GM18505 (cell line): ENCODE results near the gene DIPK1A.

Source experiments
- ATAC-seq: cut with Tn5 transposase; IDR thresholded peaks from one replicate; pipeline ENCODE4 v1.9.1; 2021; ENCODE audit not compliant: unreplicated experiment
- POLR2A ChIP-seq: IDR thresholded peaks from 4 replicates; pipeline ENCODE4 v1.6.1; 2011; ENCODE audit warnings: borderline replicate concordance; ENCODE audit not compliant: insufficient read depth, insufficient read length; ENCODE audit errors: extremely low read depth

Gene DIPK1A

DNA sequence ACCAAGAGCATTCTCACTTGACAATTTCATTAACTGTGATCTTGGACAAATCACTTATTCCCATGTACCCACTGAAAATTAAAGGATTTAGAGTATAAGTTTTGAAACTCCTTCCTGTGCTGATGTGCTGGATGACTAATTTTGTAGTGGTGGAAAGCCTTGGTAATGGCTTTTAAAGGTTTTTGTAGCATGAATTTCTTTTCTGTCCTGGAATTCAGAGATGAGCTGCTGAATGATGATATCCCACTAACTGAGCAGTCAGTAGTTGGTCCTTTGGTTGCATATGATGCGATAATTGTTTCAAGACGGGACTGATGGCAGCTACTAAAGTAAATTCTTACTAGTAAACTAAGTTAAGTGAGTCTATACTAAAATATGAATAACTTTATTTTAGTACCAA, 124.2 kb downstream of the DIPK1A start:
- no peak for TF ChIP-seq POLR2A
- no peak for ATAC-seq

DNA sequence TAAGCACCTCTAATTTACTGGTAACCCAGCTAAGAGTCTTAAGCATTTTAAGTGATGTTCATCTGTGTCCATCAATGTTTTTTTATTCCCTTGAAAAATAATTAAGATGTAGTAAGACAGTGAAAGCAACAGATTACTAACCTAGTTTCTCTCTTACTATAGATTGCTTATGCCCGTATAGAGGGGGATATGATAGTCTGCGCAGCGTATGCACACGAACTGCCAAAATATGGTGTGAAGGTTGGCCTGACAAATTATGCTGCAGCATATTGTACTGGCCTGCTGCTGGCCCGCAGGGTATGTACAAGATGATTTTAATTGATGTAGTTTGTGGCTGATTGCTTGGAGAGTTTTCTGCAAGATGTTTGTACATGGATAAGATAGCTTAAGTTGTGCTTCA, 126.6 kb downstream of the DIPK1A start:
- no peak for ATAC-seq
- TF ChIP-seq POLR2A: no peak

DNA sequence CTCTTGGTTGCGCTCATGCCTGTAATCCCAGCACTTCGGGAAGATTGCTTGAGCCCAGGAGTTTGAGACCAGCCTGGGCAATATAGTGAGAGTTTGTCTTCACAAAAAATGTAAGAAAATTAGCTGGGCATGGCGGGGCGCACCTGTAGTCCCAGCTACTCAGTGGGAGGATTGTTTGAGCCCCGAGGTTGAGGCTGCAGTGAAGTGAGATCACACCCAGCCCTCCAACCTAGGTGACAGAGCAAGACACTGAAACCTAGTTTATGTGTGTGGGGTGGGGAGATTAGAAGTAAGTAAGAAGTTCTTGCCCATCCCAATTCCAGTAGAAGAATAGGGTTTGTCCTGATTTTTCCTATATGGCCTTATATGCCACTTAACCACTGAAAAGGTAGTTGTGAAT, 127.4 kb downstream of the DIPK1A start:
- no peak for TF ChIP-seq POLR2A
- no peak for ATAC-seq

DNA sequence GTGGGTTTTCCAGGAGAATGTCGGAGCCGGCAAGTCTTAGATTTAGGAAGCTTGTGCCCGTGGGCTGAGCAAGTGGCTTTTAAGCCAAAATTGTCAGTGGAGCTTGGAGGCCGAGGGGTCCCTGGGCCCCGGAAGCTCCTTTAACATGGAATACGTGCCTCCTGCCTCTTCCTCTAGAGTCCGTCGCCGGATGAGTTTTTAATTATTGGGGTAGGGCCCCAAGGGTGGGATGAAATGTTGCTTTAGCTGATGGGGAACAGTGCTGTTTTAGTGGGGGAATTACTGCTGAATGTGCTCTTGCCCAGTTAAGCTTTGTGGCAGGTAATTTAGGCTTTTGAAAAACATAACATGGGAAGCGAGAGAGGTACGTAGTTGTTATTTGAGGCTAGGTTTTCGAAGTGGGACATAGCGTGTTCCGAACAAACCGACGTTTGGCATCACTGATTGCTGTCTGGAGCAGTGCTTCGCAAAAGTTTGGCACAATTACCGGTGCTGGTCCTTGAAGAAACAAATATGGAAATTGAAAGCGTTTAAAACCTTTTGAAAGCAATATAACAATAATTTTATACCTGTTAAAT, 128.6 kb downstream of the DIPK1A start:
- TF ChIP-seq POLR2A: no peak
- no peak for ATAC-seq

DNA sequence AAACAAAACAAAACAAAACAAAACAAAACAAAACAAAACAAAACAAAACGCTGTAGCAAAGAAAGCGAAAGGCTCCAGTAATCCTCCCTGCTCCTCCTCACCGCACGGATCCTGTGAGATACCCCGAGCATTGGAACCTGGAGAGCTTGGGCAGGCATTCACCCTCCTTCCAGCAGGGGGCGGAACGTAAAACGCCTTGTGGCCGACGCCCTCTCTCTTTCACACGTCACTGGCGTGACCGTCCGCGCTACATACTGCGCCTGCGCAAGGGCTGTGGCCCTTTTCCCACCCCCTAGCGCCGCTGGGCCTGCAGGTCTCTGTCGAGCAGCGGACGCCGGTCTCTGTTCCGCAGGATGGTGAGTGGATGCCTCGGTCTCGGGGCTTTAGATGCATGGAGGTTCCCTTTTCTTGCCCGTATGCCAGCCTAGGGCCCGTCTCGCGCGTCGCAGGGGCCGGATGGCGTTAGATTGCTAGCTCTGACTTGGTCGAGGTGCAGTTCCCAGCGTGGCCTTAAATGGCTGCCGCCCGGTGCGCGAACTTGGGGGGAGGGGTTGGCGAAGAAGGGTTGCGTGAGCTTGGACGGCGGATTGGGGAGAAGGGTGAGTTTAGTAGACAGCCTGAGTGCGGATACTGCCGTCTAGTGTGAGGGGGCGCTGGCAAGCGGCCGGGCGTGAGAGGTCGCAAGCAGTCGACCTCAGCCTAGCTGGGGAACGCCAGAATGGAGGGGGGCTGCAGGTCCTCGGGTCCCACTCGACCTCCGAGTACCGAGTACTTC, 129.3 kb downstream of the DIPK1A start, which contains the start of gene RPL5:
RPL5 (plus strand) TSS at position 279 of the 775 bp plus-strand sequence; CDS start at position 354, 75 bp downstream.
- peak; percentile 95 for ATAC-seq
- TF ChIP-seq POLR2A: peak; percentile 100

DNA sequence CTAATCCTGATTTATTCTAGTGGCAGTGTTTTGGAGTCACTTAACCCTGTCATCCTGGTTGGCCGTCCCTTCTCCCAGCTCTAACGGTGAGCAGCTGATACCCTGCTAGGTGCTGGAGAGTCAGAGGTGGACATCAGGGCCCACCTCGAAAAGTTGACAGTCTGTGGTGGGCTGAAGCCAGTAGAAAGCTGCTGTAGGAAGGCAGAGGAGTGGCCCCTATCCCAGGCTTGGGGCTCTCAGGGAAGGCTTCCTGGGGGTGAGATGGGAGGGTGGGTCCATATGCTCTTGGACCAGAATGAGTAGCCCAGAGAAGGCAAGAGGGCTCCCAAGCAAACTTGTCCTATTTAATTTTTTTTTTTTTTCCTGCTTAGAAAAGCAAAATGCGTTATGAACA, 129.9 kb downstream of the DIPK1A start:
- no peak for ATAC-seq
- no peak for TF ChIP-seq POLR2A

DNA sequence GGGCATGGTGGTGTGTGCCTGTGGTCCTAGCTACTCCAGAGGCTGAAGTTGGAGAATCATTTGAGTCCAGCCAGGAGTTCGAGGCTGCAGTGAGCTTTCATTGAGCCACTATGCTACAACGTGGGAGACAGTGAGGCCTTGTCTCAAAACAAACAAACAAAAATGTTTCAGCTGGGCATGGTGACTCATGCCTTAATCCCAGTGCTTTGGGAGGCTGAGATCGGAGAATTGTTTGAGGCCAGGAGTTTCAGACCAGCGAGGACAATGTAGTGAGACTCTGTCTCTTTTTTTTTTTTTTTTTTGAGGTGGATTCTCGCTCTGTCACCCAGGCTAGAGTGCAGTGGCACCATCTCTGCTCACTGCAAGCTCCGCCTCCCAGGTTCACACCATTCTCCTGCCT, 134.5 kb downstream of the DIPK1A start:
- TF ChIP-seq POLR2A: no peak
- ATAC-seq: no peak

DNA sequence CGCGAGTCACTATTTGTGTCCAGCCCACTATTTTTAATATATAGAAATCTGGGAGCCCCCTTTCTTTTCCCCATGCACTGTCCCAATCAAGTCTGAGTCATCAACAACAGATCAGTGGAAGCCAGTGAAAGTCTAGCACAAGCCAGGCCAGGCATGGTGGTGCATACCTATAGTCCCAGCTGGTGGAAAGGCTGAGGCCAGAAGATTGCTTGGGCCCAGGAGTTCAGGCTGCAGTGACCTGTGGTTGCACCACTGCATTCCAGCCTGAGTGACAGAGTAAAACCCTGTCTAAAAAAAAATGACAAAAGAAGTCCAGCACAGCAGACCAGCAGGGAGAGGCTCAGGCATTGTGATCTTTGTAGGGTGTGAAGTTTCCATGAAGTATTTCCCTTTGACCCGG, 138.4 kb downstream of the DIPK1A start:
- ATAC-seq: no peak
- TF ChIP-seq POLR2A: no peak

DNA sequence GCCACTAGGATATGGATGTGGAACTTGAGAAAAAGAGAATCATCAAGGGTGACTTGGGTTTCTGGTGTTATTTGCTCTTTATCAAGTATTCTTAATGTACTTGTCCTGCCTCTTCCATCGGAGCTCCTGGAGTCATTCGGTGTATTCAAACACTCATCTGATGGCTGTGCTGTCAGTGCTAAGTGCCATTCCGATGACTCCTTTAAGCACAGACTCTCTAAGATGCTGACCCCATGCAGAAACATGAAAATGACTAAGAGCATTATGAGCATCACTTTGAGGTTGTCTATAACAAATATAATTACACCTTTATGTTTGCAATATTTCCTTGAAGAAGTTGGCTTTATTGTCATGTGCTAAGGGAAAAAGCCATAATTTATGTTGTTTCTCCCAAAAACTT, 140.7 kb downstream of the DIPK1A start:
- ATAC-seq: no peak
- TF ChIP-seq POLR2A: no peak

DNA sequence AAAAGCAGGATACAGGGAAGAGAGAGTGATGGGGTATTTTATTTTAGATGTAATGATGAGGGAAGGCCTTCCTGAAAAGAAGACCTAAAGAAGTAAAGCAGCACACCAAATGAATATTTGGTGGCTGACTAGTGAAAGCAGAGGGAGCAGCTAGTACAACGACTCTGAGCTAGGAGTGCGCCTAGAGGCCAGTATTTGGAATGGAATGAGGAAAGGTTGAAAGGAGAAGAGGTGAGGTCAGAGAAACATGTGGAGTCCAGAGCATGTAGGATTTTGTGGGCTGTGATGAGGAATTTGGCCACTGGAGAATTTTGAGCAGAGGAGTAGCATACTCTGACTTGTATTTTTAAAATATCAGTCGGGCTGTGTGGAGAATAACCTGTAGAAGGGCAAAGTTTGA, 141.2 kb downstream of the DIPK1A start:
- no peak for TF ChIP-seq POLR2A
- no peak for ATAC-seq

DNA sequence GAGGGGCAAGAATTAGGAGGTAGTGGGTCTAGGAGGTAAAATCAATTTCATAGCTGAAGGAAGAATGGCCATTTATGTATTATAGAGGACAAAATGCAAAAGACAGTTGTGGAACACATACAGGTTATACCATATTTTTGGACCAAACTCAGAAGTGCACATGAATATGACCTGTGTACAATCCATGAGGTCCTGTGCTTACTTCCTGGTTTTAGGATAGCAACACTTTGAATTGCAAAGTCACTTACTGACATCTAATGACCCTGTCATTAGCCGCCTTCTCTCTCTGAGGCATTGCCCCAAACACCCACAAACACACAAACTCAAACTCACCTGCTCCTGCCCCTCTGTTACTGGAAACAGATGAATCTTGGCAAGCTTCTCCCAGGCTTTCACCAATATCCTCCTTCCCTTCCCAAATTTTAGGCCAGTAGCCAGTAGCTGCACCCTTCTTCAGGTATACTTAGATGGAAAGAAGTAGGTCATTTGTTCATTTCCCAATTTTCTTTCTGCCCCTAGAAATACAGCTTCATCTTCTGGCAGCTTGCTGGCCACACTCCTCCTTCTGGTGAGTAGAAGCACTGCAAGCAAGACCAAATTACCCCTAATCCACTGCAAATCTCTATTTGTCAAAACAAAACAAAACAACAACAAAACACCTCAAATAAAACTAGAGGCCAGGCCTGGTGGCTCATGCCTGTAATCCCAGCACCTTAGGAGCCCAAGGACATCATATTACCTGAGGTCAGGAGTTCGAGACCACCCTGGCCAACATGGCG, 143.1 kb downstream of the DIPK1A start:
- ATAC-seq: no peak
- no peak for TF ChIP-seq POLR2A

DNA sequence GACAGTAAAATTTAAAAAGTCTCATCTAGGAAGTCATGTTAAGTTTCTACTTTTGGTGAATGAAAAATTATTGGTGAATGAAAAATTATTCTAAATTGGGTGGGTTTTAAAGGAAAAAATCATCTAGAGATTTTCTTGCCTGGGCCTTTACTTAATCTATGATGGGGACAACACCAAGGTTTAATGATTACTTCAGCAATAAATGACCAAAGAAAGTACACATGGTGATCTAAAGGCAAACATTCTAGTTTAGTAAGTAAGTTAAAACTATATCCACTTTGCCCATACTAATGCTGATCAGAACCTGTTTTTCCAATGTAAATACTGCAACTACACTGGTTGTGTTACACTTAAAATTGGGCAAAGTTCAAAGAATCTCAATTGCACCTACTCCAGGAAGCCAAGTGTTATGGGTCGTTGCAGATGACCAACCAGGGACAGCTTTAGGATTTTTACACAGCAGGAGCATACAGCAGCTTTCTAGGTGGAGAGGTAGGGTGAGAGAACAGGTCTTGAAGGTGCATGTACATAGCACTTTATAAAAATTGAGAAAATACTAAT, 144.0 kb downstream of the DIPK1A start:
- ATAC-seq: no peak

DNA sequence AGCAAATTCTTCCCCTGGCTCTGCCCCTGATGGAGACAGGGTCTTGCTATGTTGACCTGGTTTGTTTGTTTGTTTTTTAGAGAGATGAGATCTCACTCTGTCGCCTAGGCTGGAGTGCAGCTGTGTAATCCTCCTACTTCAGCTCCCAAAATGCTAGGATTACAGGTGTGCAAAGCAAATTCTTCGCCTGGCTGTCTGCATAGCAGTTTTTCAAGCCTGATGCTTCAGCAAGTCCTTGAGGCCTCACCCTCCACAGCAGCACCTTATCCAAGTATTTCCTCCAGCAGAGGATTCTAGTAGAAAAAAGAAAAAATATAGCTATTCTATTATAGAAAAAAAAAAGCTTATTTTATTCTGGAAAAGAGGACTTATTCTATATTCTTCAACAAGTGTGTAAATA, 144.5 kb downstream of the DIPK1A start:
- ATAC-seq: no peak

More for the DNA sequence above, 144.0 kb downstream of the DIPK1A start:
- no peak for TF ChIP-seq POLR2A

More for the DNA sequence above, 144.5 kb downstream of the DIPK1A start:
- TF ChIP-seq POLR2A: no peak
